ENCODE measurements around the gene CALR.

DNA sequence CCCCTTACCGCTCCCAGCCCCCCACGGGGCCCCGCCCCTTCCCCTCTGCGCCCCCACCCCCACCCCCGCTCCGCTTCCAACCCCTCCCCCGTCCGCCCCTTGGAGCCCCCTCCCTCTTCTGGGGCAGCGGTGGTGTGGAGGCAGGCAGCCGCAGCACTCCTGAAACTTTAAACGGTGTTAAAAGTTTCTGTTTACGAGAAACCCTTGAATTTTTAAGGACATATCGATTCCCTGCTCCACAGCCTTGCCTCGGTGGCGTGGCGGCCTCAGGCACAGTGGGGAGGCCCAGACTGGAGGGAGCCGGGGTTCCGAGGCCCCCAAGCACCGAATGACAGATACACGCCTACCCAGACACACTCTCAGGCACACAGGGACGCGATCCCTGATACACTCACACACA, 52.0 kb downstream of the CALR start:
- TF ChIP-seq, protein P1, sequence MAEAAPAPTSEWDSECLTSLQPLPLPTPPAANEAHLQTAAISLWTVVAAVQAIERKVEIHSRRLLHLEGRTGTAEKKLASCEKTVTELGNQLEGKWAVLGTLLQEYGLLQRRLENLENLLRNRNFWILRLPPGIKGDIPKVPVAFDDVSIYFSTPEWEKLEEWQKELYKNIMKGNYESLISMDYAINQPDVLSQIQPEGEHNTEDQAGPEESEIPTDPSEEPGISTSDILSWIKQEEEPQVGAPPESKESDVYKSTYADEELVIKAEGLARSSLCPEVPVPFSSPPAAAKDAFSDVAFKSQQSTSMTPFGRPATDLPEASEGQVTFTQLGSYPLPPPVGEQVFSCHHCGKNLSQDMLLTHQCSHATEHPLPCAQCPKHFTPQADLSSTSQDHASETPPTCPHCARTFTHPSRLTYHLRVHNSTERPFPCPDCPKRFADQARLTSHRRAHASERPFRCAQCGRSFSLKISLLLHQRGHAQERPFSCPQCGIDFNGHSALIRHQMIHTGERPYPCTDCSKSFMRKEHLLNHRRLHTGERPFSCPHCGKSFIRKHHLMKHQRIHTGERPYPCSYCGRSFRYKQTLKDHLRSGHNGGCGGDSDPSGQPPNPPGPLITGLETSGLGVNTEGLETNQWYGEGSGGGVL (CRISPR knock-in tag; IDR thresholded peaks at IDR 0.05), result no peak
- TF ChIP-seq NCOA4 (IDR thresholded peaks at IDR 0.05; ENCODE audit: partially characterized antibody), result no peak
- no peak for TF ChIP-seq TSC22D4 (tag; IDR thresholded peaks at IDR 0.05)
- no peak for TF ChIP-seq TBP (optimal IDR thresholded peaks at IDR 0.05; ENCODE audit: low read depth, low read length)
- TF ChIP-seq, protein P2, sequence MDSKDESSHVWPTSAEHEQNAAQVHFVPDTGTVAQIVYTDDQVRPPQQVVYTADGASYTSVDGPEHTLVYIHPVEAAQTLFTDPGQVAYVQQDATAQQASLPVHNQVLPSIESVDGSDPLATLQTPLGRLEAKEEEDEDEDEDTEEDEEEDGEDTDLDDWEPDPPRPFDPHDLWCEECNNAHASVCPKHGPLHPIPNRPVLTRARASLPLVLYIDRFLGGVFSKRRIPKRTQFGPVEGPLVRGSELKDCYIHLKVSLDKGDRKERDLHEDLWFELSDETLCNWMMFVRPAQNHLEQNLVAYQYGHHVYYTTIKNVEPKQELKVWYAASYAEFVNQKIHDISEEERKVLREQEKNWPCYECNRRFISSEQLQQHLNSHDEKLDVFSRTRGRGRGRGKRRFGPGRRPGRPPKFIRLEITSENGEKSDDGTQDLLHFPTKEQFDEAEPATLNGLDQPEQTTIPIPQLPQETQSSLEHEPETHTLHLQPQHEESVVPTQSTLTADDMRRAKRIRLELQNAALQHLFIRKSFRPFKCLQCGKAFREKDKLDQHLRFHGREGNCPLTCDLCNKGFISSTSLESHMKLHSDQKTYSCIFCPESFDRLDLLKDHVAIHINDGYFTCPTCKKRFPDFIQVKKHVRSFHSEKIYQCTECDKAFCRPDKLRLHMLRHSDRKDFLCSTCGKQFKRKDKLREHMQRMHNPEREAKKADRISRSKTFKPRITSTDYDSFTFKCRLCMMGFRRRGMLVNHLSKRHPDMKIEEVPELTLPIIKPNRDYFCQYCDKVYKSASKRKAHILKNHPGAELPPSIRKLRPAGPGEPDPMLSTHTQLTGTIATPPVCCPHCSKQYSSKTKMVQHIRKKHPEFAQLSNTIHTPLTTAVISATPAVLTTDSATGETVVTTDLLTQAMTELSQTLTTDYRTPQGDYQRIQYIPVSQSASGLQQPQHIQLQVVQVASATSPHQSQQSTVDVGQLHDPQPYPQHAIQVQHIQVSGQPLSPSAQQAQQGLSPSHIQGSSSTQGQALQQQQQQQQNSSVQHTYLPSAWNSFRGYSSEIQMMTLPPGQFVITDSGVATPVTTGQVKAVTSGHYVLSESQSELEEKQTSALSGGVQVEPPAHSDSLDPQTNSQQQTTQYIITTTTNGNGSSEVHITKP (IDR thresholded peaks at IDR 0.05; ENCODE audit: partially characterized antibody), result no peak
- TF ChIP-seq, protein P3, sequence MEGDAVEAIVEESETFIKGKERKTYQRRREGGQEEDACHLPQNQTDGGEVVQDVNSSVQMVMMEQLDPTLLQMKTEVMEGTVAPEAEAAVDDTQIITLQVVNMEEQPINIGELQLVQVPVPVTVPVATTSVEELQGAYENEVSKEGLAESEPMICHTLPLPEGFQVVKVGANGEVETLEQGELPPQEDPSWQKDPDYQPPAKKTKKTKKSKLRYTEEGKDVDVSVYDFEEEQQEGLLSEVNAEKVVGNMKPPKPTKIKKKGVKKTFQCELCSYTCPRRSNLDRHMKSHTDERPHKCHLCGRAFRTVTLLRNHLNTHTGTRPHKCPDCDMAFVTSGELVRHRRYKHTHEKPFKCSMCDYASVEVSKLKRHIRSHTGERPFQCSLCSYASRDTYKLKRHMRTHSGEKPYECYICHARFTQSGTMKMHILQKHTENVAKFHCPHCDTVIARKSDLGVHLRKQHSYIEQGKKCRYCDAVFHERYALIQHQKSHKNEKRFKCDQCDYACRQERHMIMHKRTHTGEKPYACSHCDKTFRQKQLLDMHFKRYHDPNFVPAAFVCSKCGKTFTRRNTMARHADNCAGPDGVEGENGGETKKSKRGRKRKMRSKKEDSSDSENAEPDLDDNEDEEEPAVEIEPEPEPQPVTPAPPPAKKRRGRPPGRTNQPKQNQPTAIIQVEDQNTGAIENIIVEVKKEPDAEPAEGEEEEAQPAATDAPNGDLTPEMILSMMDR (IDR thresholded peaks at IDR 0.05 in 2 of 3, conservative IDR thresholded peaks at IDR 0.05 in 1 of 3; ENCODE audit: insufficient read depth in 2 of 3, low read depth in 1 of 3, low read length in 3 of 3), result no peak
- TF ChIP-seq ZBTB7A (IDR thresholded peaks at IDR 0.05; ENCODE audit: borderline replicate concordance, control insufficient read depth, low read depth, low read length), result no peak; the same call in 1 of the 2 replicates
- no peak for TF ChIP-seq LARP7 (IDR thresholded peaks at IDR 0.05)
- TF ChIP-seq SAFB (IDR thresholded peaks at IDR 0.05; ENCODE audit: borderline replicate concordance, low read depth, low read length), result no peak
- TF ChIP-seq POLR2AphosphoS5 (IDR thresholded peaks at IDR 0.05; ENCODE audit: control insufficient read depth, insufficient read depth, low read depth, low read length), result no peak
- TF ChIP-seq BCOR (IDR thresholded peaks at IDR 0.05), result no peak
- no peak for TF ChIP-seq POLR2A (conservative IDR thresholded peaks at IDR 0.05)
- no peak for TF ChIP-seq NR2F6 (CRISPR knock-in tag; IDR thresholded peaks at IDR 0.05)
- TF ChIP-seq NRF1 (conservative IDR thresholded peaks at IDR 0.05 in 1 of 2, IDR thresholded peaks at IDR 0.05 in 1 of 2), result no peak
